HUDEP-2 (cell line): Measurements from ENCODE around the gene ASTN2.
"Not testable (repeated sequence)": the region's sequence is repeated elsewhere in the genome, so short reads cannot be mapped to it uniquely, and the experiment has no call there.

ENCODE experiments used
- DNase-seq, 76 experiments: peaks; one replicate each; lab custom pipeline; 2025; ENCODE audit not compliant: unreplicated experiment in 76 of 76; lab: John Stamatoyannopoulos, UW

ASTN2 gene

DNA sequence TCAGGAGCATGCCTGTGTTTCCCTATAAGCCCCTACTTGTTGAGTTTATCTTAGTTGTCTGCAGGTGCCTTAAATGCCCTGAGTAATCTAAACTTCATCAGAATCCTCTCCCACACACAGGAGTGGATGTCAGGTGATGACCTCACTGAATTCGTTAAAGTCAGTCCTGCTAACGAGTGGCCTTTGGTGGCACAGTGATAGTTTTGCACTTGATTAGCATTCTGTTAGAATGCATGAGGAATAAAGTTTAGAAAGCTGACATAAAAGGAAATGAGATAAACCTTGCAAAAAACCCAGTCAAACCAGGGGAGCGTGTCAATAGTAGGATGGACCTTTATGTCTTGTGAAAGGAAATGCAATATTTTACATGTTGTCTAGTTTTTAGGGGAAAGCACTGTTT lies 723.2 kb downstream of the ASTN2 start:
- peak in 5 of 76 experiments; percentile 4 to 58 (median 12) for DNase-seq

DNA sequence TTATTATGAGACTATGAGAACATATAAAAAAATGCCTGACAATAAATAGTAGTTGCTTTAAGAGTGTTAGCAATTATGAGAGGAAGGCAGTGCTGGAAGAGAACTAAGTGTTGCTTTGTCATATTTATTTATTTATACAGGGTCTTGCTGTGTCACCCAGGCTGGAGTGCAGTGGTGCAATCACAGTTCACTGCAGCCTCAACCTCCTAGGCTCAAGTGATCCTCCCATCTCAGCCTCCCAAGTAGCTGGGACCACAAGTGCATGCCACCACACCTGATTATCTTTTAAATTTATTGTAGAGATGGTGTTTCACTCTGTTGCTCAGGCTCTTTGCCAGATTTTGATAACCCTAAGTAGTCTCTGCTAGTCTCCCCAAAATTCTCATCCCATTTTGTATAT lies 724.1 kb downstream of the ASTN2 start:
- DNase-seq: not testable (repeated sequence)

DNA sequence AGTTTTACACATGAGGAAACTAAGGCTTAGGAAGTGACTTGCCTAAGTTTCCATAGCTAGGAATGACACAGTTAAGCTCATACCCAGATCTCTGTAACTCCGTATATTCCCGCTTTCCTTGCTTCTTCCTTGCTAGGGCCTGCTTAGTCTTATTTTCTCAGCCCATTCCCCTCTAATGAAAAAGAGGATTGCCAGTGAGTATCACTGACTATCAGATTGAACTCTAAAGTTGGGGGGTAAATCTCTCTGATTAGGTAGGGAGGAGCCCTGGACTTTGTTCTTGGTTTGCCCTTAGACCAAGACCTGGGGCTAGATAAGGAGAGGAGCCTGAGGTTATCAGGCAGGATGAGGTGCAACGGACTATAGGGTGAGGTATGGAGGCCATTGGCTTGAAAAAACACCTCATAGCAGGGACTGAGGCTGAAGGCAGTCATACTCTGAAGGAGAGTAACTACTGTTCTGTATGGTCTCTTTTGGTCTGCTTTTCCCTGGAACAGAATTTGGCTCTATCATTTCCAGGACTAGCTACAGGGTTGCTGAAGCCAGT lies 725.3 kb downstream of the ASTN2 start:
- DNase-seq: peak in 30 of 76 experiments; percentile 1 to 67 (median 19)

DNA sequence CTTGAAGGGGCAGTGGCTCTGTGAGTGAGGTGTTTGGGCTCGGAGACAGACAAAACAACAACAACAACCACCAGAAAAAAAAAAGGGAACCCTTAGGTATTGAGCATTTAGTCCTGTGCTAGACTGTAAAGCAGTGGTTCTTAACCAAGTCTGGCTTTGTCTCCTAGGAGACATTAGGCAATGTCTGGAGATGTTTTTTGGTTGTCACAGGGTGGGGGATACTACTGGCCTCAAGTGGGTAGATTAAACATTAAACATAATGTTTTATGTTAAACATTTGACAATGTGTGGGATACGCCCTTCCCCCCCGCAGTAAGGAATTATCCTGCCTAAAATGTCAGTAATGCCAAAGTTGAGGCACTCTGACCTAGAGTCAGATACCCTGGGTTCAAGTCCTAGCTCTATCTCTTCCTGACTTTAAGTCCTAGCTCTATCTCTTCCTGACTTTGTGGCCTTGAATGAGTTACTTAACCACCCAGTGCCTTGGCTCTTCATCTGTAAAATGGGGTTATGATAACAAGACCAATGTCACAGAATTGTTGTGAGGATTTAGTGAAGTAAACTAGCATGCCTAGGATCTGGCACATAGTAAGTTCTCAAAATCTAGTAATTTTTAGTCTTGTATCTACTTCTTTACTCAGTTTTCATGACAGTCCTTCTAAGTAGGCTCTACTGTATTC lies 725.9 kb downstream of the ASTN2 start:
- DNase-seq: peak in 1 of 76 experiments; percentile 6

DNA sequence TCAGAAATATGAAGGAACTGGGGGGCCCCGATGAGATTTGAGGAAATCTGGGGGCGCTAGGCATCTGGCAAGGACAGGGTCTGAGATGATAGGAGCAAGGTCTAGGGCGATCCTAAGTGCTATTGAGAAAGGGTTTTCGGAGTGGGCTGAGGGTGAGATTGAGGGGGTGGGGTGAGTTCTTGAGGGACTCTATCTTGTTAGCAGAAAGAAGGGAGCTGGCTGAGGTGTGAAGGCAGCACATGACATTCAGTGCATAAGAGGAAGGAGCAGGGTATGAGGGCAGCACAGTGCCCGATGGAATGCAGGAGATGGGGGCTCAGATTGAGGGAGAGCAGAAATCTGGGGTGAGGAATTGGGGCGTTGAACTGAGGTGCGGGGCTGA lies 727.1 kb downstream of the ASTN2 start:
- no peak for DNase-seq

DNA sequence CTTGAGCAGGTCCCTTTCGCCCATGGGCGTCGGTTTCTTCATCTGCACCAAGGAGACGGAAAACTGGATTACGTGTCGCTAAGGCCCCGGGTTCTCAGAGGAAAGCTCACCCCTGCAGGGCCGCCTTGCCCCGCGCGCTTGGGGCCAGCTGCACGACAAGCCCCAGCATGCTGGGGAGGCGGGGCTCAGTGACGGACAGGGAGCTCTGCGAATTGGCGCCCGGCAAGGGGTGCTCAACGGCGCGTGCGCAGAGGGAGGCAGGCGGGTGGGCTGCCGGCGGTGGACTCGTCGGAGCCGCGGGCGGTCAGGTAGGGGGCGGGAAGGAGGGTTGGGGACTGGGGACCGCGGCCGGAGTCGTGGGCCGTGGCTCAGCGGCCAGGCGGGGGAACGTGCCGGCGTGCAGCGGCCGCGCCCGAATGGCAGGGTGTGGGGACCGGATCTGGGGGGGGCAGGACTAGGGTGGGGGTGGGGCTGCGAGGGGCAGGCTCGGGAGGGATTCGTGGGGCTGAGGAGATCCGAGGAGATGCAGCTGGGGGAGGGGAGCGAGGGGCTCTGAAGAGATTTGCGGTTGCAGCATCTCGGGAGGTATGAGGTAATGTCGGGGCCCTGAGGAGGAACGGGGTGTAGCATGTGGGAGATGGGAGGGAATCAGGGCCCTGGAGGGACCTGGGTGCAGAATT lies 727.6 kb downstream of the ASTN2 start, which contains the start of gene TRIM32:
Gene TRIM32, plus strand, starts transcription at position 232 of the 680 bp plus-strand sequence. CDS start 10,438 bp downstream, outside the sequence.
- peak; percentile 10 to 91 (median 79) for DNase-seq

DNA sequence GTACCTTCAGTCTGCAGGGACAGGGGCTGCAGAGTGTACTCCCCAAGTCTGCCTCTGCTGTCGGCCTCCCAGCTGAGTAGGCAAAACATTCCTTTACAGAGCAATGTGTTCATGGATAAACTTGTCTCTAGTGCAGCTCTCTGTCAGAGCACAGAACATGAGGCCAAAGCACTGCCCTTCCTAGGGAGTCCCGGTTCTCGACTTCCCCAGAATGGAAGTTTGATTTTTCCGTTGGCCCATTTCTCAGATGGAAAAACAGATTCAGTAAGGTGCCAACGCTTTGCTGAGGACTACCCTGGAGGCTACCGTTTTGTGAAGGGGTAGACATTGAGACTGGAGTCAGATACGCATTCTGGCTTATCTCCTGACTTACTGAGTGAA lies 728.2 kb downstream of the ASTN2 start:
- peak in 1 of 76 experiments; percentile 37 for DNase-seq

DNA sequence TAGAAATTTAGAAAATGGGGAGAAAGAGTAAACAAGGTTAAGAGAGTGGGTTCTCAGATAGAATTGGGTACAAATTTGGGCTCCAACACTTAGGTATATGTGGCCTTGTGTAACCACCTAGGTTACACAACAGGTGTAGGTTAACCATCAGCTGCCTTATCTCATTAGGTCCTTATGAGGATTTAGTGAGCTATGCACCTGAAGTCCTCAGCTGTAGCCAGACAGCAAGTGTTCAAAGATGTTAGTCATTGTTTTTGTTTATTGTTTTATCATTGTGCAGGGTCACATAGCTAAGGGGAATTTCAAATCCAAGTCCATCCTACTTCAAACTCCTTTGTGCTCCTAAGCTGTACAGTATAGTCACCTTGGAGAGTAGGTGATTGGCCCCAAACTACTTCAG lies 728.7 kb downstream of the ASTN2 start:
- no peak for DNase-seq

DNA sequence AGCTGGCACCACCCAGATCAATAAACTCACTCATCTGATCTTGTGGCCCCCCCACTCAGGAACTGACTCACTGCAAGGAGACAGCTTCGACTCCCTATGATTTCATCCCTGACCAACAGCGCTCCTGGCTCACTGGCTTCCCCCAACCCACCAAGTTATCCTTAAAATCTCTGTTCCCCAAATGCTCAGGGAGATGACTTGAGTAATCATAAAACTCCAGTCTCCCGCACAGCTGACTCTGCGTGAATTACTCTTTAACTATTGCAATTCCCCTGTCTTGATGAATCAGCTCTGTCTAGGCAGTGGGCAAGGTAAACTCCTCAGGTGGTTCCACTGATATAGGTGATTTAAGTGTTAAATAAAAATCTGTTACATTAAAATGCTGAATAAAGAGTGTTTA lies 729.7 kb downstream of the ASTN2 start:
- DNase-seq: no peak

DNA sequence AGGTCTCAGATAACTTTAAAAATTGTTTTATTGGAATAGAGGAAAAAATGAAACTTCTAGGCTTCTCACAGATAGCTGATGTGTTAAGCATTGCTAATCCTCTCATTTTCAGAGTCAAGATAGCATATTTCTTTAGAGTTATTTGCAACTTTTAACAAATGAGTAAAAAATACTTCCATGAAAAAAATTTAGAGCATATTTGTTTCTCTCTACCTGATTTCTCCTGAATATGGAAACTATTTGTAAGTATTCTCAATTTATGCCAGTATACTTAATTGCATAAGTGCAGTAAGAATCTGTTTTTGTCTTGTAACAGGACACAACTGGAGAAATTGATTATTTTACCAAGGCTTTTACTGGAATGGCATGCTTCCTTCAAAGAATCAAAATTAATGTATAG lies 731.3 kb downstream of the ASTN2 start:
- no peak for DNase-seq

DNA sequence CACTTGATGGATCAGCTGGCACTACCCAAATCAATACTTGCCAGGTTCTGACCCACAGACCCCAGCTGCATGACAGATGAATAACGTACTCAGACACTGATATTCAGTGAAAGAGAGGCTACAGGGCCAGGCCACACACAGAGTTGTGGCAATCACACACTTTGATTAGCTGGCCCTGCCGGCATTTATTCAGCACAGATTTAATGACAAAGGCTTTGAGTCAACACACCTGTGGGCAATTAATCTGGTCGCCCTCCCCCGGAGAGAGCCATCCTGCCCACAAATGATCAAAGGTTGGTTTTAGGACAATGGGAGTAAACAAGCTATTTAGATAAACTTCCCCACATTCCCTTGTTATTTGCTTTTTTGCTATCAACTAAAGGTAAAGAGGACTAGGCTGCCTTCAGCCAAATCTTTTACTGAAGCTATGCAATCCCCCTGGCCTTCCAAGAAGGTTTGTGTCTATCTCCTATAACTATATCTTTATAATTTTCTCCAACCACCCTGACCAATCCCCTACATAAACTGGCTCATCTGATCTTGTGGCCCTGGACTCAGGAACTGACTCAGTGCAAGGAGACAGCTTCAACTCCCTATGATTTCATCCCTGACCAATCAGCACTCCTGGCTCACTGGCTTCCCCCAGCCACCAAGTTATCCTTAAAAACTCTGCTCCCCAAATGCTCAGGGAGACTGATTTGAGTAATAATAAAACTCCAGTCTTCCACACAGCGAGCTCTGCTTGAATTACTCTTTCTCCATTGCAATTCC lies 740.5 kb downstream of the ASTN2 start:
- no peak for DNase-seq

DNA sequence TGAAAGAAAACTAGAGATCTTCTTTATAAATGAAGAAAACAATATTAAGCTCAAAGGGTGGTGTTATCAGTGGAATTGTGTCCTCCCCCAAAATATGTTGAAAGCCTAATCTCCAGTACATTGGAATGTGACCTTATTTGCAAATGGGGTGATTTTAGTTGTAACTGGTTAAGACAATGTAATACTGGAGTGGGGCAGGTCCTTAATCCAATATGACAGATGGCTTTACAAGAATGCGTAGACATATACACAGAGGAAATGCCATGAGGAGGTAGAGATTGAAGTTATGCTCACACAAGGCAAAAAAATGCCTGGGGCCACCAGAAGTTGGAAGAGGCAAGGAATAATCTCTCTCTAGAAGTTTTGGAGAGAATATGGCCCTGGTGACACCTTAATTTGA lies 741.5 kb downstream of the ASTN2 start:
- DNase-seq: no peak

DNA sequence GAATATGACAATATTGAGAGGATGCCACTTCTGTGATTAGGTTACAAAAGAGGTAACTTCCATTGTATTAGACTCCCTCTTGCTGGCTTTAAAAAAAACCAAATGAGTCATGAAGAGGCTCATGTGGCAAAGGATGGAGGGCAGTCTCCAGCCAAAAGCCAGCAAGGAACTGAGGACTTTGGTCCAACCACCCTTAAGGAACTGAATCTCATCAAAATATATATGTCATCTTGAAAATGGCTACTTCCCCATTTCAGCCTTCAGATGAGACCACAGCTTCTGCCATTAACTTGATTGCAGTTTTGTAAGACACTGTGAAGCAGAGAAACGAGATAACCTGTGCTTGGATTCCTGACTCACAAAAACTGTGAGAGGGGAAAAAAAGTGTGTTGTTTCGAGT lies 743.3 kb downstream of the ASTN2 start:
- DNase-seq: no peak

DNA sequence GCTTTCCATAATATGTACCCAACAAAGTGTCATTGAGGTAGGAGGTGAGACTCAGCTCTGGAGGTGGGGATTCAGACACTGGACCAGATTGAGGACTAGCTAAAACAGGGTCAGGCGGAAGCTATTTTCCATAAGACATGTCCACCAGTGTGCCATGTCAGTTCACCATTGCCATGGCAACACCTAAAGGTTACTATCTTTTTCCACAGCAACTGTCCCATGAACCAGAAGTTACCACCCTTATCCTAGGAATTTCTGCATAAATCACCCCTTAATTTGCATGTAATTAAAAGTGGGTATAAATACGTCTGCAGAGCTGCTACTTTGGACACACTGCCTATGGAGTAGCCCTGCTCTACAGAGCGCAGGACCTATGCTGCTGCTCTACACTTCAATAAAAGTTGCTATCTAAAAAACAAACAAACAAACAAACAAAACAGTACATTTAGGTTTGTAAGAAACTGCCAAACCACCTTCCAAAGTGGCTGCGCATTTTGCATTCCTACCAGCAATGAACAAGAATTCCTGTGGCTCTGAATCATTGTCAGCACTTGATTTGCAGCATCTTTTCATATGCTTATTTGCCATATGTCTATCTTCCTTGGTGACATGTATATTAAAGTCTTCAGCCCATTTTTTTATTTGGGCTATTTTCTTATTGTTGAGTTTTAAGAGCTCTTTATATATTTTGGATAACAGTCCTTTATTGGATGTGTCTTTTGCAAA lies 745.7 kb downstream of the ASTN2 start:
- DNase-seq: no peak

DNA sequence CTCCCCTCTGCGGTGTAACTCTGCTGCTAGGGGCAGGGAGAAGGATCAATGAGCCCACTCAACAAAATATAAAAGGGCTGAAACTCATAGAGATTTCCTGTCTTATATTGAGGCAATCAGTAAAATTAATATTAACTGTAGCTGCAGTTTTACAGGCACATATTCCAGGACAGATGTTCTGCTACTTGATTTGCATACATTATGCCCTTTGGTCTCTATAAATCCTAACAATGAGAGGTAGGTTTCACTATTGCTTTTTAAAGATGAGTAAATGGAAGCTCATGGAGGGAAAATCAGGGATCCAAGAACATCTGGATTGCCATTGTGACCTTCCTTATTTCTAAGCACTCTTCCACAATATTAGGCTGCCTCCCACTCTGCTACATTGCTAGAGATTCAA lies 751.3 kb downstream of the ASTN2 start:
- DNase-seq: no peak

DNA sequence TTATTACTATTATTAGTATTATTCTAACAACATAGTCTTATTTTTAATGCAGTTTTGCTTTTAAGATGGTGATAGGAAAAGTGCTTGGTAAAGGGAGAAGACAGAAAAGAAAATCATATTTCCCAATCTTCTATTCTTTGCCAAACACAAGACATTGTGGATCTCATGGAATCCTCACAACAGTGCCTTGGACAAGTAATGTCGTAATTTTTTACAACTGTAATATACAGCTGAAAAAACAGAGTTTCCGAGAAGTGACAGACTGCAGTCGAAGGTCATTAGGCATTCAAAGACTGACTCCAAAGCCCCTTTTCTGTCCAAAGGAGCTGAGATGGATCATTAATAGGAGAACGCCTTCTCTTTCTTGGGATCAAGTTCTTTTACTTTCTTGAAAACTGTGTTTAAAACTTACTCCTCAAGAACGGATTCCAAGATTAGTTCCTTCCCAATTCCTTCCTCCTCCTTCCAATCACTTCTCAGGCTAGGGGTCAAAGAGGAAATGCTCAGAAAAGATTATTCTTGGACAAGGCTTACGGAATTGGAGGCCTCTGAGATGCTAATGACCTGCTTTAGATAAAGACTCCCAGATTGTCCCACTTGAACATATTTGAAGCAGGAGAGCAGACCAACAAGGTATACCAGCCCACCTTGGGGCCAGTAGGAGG lies 752.1 kb downstream of the ASTN2 start:
- no peak for DNase-seq

DNA sequence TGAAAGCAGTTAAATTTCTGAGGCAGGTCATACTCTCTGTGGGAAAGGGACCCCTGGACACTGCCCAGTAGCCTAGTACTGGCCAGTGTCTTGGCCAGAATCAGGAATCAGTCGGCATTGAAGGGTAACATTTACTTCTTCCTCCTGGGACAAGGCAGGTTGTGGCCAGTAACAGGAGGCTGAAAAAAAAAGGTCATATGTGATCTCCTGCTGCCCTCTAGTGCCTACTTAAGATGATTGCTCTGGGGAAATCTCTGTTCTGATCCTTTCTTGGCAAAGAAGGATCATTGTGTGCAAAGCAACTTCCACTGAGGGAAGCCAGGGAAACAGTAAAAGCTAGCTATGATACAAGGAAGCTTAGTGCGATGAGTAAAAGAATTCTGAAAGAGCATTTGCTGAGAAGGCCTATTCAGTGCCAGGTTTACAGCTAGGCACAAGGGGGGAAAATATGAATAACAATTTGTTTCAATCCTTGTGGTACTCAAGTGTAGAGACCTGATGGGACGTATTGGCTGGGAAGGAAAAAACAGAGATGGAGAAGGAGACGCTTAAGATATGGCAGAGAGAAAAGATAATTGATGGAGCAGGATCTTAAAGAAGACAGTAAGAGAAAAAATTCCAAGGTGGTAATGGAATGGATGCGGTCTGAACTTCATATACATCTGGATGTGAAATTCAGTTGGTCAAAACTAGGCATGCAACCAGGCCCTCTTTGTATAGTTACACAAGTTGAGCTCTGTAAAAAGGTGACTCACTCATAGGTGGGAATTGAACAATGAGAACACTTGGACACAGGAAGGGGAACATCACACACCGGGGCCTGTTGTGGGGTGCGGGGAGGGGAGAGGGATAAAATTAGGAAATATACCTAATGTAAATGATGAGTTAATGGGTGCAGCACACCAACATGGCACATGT lies 753.6 kb downstream of the ASTN2 start:
- DNase-seq: peak in 19 of 76 experiments; percentile 1 to 40 (median 13)

DNA sequence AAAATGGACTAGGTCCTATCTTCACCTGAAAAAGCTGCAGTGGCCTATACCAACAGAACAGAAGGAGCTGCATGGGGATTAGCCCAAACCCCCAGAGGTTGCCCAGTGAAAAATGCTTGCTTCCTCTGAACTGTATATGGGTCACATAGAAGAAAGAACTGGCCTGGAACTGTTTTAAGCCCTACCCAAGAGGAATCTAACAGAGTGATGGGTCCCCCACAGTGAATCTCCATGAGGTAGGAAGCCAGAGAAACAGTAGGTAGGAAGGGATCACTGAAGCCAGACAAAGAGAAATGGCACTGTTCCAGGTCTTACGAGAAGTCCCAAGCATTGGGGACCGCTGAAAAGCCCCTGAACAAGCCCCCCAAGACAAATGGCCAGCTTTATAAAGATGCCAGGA lies 756.6 kb downstream of the ASTN2 start:
- DNase-seq: no peak

DNA sequence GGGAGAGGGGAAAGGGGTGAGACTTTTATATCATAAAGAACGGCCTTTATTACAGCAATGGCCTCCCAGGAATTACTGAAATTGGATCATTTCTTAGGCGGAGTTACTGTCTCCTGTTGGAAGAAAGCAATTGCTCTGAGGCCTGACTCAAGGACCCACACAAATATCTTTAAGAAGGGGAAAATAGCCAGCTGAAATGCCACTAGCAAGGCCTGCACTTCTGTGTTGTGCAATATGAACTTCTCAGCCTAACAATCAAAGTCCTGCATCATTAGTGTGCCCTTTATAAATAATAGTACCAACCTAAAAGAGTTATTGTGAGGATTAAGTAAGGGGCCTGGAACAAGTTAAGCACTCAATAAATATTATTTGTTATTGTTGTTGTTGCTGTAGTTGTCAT lies 757.9 kb downstream of the ASTN2 start:
- DNase-seq: no peak
